SJSA1 (cell line): ENCODE measurements around the gene ARGLU1. TPM values are rescaled to one million over a fixed set of nuclear protein-coding genes. Genes with fewer than 3 reads are reported as not detected.

Experiments
- DNase-seq, 2 experiments: peaks; one replicate each; pipeline ENCODE4 v3.0.0-alpha.2; 2015 to 2020; ENCODE audit warnings: low spot score in 2 of 2, low read depth in 1 of 2
- H3K27ac ChIP-seq: fragments of 250-450 bp; sonication (Bioruptor Pico); 2 replicates; pipeline ENCODE4 v1.5.1; 2020; ENCODE audit warnings: mild to moderate bottlenecking, moderate library complexity
- H3K27me3 ChIP-seq: fragments of 250-450 bp; sonication (Bioruptor Pico); replicated peaks from 2 replicates; pipeline ENCODE4 v1.5.1; 2020; ENCODE audit warnings: mild to moderate bottlenecking, moderate library complexity
- H3K36me3 ChIP-seq: fragments of 250-450 bp; sonication (Bioruptor Pico); 2 replicates; pipeline ENCODE4 v1.5.1; 2020; ENCODE audit warnings: mild to moderate bottlenecking
- H3K4me1 ChIP-seq: fragments of 250-450 bp; sonication (Bioruptor Pico); replicated peaks from 2 replicates; pipeline ENCODE4 v1.6.1; 2021; ENCODE audit warnings: mild to moderate bottlenecking
- H3K4me3 ChIP-seq: fragments of 250-450 bp; sonication (Bioruptor Pico); 2 replicates; pipeline ENCODE4 v1.5.1; 2020; ENCODE audit warnings: mild to moderate bottlenecking
- H3K9me3 ChIP-seq: fragments of 250-450 bp; sonication (Bioruptor Pico); replicated peaks from 2 replicates; pipeline ENCODE4 v1.5.1; 2020; ENCODE audit warnings: mild to moderate bottlenecking
- total RNA-seq: library from RNA; depleted of rRNA; stranded (reverse); fragments of >200 nt; shearing (Covaris generic); gene quantifications from 2 replicates; pipeline ENCODE4 v1.2.3, GENCODE V29; 2014

The ARGLU1 gene
- total RNA-seq, 1 experiment from 2014 or later = 89.8 TPM

DNA sequence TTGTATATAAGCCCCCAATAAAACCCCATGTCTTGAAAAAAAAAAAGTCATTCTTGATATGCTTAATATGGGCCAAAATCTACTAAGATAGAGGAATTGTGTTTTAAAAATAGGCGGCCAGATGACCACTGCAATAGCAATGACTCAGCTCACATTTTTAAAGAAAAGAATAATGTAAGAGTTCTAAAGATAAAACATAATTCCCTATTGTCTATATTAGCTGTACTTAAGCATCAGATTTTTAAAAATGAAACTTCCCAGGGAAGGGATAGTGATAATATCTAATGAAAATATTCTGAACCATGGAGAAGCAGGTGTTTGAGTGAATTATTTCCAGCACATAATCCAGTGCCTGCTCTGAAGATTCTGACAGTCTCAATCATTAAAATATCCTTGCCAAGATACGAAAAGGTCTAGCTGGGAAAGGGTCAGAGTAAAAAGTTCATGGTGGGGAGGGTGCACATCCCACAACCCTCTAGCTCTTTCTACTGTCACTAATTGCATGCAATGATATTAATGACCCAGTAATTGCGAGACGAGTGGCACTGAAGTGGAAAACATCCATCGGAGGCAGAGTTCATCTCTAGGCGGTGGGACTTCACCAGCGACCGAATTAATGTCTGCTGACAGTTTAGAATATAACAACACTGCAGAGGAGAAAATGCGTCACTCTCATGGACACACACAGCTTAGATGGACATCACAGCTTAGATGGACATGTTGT is 64.0 kb downstream of the ARGLU1 start:
- H3K27me3 ChIP-seq = no peaks in the 10 kb centered on the region
- H3K9me3 ChIP-seq = no peaks in the 10 kb centered on the region
- peaks cover 14% of the 10 kb centered on the region for H3K4me1 ChIP-seq
- H3K36me3 ChIP-seq = no peaks in the 10 kb centered on the region
- no peak overlapping the region for H3K4me3 ChIP-seq
- no peak for DNase-seq
- H3K27ac ChIP-seq = no peak overlapping the region

DNA sequence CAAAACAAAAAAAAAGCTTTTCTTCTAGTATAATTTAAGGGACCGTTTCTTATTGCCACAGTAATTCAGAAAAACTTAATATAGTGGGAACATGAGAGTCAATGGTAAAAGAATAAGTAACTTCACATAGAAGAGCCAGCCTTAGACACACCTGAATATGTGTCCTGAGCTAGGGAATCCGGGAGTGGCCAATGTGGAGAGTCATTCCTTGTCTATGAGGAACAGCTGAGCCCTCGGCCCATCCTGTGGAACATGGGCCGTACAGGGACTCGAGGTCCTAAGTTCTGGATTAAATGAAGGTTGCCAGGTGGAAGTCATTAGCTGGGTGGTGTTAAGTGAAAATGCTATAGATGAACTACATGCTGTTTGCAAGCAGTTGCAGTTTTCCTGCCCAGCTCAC is 64.7 kb downstream of the ARGLU1 start:
- Histone ChIP-seq H3K27ac (no peak overlapping the region), H3K27me3 (no peaks in the 10 kb centered on the region), H3K9me3 (no peaks in the 10 kb centered on the region), H3K4me1 (peaks cover 8% of the 10 kb centered on the region), H3K4me3 (no peak overlapping the region), H3K36me3 (no peaks in the 10 kb centered on the region)
- DNase-seq = no peak

GRCh38 chr13:106500445-106500844 is 67.5 kb downstream of the ARGLU1 start:
- no peaks in the 10 kb centered on the region for H3K27me3 ChIP-seq

GRCh38 chr13:106499896-106500295 is 68.0 kb downstream of the ARGLU1 start:
- H3K27me3 ChIP-seq = no peaks in the 10 kb centered on the region
- H3K27ac ChIP-seq = no peak overlapping the region
- no peak for DNase-seq
- H3K4me1 ChIP-seq = no peaks in the 10 kb centered on the region
- no peaks in the 10 kb centered on the region for H3K9me3 ChIP-seq
- H3K4me3 ChIP-seq = no peak overlapping the region
- no peaks in the 10 kb centered on the region for H3K36me3 ChIP-seq

More at GRCh38 chr13:106500445-106500844, 67.5 kb downstream of the ARGLU1 start:
- no peaks in the 10 kb centered on the region for H3K4me1 ChIP-seq
- no peak overlapping the region for H3K27ac ChIP-seq
- H3K9me3 ChIP-seq = no peaks in the 10 kb centered on the region
- H3K4me3 ChIP-seq = no peak overlapping the region
- no peak for DNase-seq
- no peaks in the 10 kb centered on the region for H3K36me3 ChIP-seq

DNA sequence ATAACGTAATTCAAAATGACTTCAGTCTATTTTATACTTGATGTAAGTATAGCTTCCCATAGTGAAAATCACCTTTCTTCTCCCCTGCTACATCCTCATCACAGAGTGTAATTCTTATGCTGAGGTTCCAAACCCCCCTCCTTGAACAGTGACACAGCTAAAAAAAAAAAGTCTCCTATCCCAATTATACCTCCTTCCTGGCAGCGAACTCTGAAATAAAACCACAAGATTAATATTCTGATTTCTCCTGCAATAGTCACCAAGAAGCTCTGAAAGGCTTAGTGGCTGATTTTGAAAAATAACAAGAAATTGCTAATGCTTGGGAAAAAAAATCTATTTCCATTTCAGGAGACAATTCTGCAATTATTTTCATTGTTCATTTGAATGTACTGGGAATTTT is 68.8 kb downstream of the ARGLU1 start:
- Histone ChIP-seq H3K27ac (no peak overlapping the region), H3K36me3 (peaks cover 5% of the 10 kb centered on the region; the same call in 1 of the 2 replicates), H3K4me3 (no peak overlapping the region), H3K9me3 (no peaks in the 10 kb centered on the region), H3K27me3 (no peaks in the 10 kb centered on the region), H3K4me1 (no peaks in the 10 kb centered on the region)
- DNase-seq = no peak

DNA sequence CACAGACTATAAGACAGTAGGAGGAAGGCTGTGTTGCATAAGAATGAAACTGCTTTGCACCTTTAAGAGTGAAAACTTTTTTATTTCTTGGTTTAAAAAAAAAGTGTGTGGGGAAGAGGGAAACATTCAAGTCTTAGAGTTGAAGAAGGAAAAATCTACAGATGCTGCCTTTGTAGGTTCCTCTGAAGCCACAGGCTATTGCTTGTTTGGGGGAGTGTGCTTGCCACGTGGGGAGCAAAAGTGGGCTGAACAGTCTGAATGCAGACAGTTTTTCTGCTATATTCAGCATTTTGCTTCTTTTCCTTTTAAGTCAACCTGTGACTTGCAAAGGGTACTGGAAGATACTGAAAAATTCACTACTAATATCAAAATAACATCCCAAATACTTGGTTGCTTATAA is 69.4 kb downstream of the ARGLU1 start:
- H3K4me1 ChIP-seq = no peaks in the 10 kb centered on the region
- H3K36me3 ChIP-seq = peaks cover 8% of the 10 kb centered on the region; the same call in 1 of the 2 replicates
- no peak for DNase-seq
- no peak overlapping the region for H3K27ac ChIP-seq
- no peaks in the 10 kb centered on the region for H3K9me3 ChIP-seq
- no peak overlapping the region for H3K4me3 ChIP-seq
- no peaks in the 10 kb centered on the region for H3K27me3 ChIP-seq

- Histone ChIP-seq H3K9me3 (no peaks in the 10 kb centered on the region), H3K4me1 (no peaks in the 10 kb centered on the region), H3K27me3 (no peaks in the 10 kb centered on the region), H3K4me3 (no peak overlapping the region), H3K36me3 (peaks cover 8% of the 10 kb centered on the region; the same call in 1 of the 2 replicates), H3K27ac (no peak overlapping the region)
- DNase-seq = no peak
These were observed 69.8 kb downstream of the ARGLU1 start for GRCh38 chr13:106498158-106498557.

GRCh38 chr13:106497079-106497478 is 70.9 kb downstream of the ARGLU1 start:
- Histone ChIP-seq H3K27me3 (no peaks in the 10 kb centered on the region), H3K9me3 (no peaks in the 10 kb centered on the region), H3K36me3 (peaks cover 14% of the 10 kb centered on the region; the same call in 1 of the 2 replicates), H3K4me1 (no peaks in the 10 kb centered on the region), H3K4me3 (no peak overlapping the region), H3K27ac (no peak overlapping the region)
- DNase-seq = no peak

DNA sequence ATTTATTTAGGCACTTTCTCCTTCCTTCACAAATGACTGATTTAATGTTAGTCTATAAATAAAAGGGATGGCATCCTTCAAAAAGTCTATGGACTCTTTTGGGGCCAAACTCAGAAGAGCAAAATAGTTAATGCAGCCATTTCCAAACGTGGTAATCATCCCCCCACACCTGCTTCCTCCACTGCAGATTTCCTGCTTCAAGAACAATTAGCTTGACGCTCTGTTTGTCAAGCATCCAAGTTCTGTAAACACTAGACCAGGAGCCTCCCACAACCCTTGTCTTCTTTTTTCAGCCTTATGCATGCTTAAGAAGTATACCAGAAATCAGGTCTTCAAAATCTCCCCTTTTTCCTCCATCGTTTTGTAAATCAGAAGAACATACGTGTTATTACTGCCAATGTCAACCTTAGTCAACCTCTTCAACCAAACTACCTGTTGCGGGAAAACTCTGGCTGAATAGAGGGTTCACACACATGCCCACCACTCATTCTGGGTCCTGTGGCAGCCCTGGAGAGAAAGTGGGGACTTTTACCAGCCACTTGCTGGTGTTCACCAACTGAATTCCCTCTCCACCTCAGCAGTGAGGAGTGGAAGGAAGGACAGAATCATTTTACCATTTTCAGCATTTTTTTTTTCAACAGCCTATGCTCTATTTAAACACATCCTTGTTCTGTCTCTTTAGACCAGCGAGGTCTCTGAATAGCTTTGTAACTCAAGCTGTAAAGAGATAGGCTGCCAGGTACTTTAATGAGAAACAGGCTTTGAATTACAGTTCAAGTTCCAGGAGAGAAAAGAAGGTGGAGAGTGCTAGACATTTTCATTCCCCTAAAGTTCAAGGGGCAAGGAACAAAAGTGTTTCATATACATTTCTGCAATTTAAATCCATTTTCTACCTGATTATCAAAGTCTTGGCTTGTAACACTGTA is 71.6 kb downstream of the ARGLU1 start:
- peaks cover 14% of the 10 kb centered on the region; the same call in 1 of the 2 replicates for H3K36me3 ChIP-seq
- no peaks in the 10 kb centered on the region for H3K27me3 ChIP-seq
- no peak for DNase-seq
- no peak overlapping the region for H3K4me3 ChIP-seq
- no peaks in the 10 kb centered on the region for H3K4me1 ChIP-seq
- no peaks in the 10 kb centered on the region for H3K9me3 ChIP-seq
- H3K27ac ChIP-seq = no peak overlapping the region

- no peaks in the 10 kb centered on the region for H3K9me3 ChIP-seq
- H3K27me3 ChIP-seq = no peaks in the 10 kb centered on the region
- H3K36me3 ChIP-seq = peaks cover 14% of the 10 kb centered on the region; the same call in 1 of the 2 replicates
- no peak overlapping the region for H3K4me3 ChIP-seq
- no peaks in the 10 kb centered on the region for H3K4me1 ChIP-seq
- DNase-seq = no peak
- H3K27ac ChIP-seq = no peak overlapping the region
These were observed 73.0 kb downstream of the ARGLU1 start for GRCh38 chr13:106494936-106495335.

DNA sequence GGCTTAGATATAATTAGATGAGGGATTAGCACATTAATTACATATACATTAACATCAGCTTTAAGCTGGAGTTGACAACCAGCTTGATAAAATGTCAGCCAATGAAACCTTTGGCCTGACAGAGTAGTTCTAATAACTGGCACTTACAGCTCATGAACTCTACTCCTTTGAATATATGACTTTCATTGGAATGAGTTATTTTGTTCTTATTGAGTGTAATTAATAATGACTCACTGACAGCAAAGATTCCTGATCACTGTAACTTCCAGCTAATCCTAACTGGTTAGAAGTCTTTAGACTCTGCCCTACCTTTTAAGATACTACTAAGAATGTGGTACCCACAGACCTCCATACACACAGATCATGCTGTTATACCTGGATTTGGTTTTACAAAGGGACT is 73.4 kb downstream of the ARGLU1 start:
- H3K27ac ChIP-seq = no peak overlapping the region
- peaks cover 14% of the 10 kb centered on the region; the same call in 1 of the 2 replicates for H3K36me3 ChIP-seq
- no peak for DNase-seq
- no peak overlapping the region for H3K4me3 ChIP-seq
- H3K9me3 ChIP-seq = no peaks in the 10 kb centered on the region
- no peaks in the 10 kb centered on the region for H3K4me1 ChIP-seq
- no peaks in the 10 kb centered on the region for H3K27me3 ChIP-seq

- no peak for DNase-seq
- Histone ChIP-seq H3K27ac (no peak overlapping the region), H3K9me3 (no peaks in the 10 kb centered on the region), H3K4me1 (no peaks in the 10 kb centered on the region), H3K27me3 (no peaks in the 10 kb centered on the region), H3K4me3 (no peak overlapping the region), H3K36me3 (peaks cover 14% of the 10 kb centered on the region; the same call in 1 of the 2 replicates)
These were observed 74.3 kb downstream of the ARGLU1 start for GRCh38 chr13:106493533-106494220.

GRCh38 chr13:106492588-106493475 is 75.1 kb downstream of the ARGLU1 start:
- Histone ChIP-seq H3K27ac (no peak overlapping the region), H3K27me3 (no peaks in the 10 kb centered on the region), H3K4me1 (no peaks in the 10 kb centered on the region), H3K36me3 (peaks cover 14% of the 10 kb centered on the region; the same call in 1 of the 2 replicates), H3K9me3 (no peaks in the 10 kb centered on the region), H3K4me3 (no peak overlapping the region)
- DNase-seq = no peak
